ENCODE measurements around the gene ILKAP. TPM values are rescaled to one million over a fixed set of nuclear protein-coding genes. Genes with fewer than 3 reads are reported as not detected.
A peak's percentile ranks its signal among the peaks of the same experiment; 100 is the strongest.

ILKAP gene
- total RNA-seq, 6 experiments from 2014 or later, result 9.8 to 24.3 (median 16.8) TPM

DNA sequence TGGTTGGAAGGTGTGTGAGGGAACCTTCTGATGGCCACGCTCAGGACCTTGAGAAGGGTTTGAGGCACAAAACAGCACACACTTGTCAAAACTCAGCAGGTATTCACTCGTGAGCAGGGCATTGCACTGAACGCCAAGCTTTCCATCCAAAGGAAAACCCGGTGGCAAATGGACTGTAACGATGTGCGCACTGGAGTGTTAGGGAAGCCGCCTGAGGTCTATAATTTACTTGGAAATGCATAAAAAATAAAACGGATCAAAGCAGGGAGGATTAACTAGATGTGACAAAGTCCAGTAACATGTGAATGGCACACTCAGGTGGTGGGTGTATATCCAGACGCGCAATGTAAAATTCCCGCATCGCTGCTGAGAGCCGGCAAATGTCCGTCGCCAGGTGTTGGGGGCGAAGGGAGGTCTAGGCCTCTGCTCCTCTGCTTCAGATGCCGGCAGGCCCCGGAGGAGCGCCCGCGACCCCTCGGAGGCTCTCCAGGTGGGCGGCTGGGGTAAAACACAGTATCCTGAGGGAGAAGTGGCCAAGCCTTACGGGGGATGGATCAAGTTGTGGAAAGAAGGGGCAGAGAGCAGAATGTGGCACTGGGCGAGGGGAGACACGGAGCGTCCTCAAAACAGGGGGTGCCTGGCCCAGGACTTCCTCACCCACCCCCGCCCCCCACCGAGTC lies 21.0 kb upstream of the ILKAP start:
- intact Hi-C loops (cut with DNase I), result no loop called here
- Histone ChIP-seq H3K27ac (no peak overlapping the region), H3K4me3 (no peak overlapping the region), H3K4me1 (no peaks in the 10 kb centered on the region), H3K36me3 (no peaks in the 10 kb centered on the region), H3K9me3 (no peaks in the 10 kb centered on the region), H3K27me3 (no peaks in the 10 kb centered on the region)
- 90% methylated on average over 15 of the region's 29 CpGs for WGBS (ENCODE audit: insufficient coverage, low coverage, low lambda C conversion rate, missing lambda C conversion rate)
- ATAC-seq (no peak), DNase-seq (no peak)
- no peak for TF ChIP-seq POLR2A (IDR thresholded peaks at IDR 0.05)
- TF ChIP-seq, protein P1, sequence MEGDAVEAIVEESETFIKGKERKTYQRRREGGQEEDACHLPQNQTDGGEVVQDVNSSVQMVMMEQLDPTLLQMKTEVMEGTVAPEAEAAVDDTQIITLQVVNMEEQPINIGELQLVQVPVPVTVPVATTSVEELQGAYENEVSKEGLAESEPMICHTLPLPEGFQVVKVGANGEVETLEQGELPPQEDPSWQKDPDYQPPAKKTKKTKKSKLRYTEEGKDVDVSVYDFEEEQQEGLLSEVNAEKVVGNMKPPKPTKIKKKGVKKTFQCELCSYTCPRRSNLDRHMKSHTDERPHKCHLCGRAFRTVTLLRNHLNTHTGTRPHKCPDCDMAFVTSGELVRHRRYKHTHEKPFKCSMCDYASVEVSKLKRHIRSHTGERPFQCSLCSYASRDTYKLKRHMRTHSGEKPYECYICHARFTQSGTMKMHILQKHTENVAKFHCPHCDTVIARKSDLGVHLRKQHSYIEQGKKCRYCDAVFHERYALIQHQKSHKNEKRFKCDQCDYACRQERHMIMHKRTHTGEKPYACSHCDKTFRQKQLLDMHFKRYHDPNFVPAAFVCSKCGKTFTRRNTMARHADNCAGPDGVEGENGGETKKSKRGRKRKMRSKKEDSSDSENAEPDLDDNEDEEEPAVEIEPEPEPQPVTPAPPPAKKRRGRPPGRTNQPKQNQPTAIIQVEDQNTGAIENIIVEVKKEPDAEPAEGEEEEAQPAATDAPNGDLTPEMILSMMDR (IDR thresholded peaks at IDR 0.05), result no peak

DNA sequence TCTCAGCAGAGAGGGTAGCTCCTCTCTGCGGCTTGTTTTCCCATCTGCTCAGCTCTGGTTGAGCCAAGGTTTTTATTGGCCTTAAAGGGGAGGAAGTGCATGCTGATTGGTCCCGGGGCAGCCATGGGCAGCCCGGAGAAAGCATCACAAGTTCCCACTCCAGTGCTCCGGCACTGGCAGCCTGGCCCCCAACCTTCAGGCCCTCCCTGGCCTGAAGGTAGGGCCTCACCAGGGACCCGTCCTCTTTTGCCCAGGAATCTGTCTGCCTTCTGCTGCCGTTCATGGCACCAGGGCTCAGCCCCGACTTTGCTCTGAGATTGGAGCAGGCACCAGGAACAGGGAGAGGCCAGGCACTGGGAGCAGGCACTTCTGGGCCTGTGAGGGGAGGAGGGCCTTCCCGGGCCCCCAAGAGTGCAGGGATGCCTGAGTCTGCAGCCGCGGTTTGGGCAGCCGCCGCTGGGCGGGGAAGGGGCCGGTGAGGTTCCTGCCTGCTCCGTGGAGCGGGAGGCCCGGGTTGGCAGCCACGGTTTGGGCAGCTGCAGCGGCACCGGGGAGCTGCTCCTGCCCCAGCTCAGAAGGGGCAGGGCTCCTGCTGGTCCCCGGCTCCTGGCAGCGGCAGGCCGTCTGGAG lies 17.5 kb upstream of the ILKAP start:
- TF ChIP-seq, protein P1 (IDR thresholded peaks at IDR 0.05), result no peak
- no peak for TF ChIP-seq POLR2A (IDR thresholded peaks at IDR 0.05)
- intact Hi-C loops (cut with DNase I), result no loop called here
- Histone ChIP-seq H3K36me3 (no peaks in the 10 kb centered on the region), H3K27me3 (no peaks in the 10 kb centered on the region), H3K27ac (no peak overlapping the region), H3K4me1 (peaks cover 0 to 11% (median 3%) of the 10 kb centered on the region in 4 donors), H3K4me3 (no peak overlapping the region), H3K9me3 (no peaks in the 10 kb centered on the region)
- ATAC-seq (peak in 1 of 4 donors; percentile 15), DNase-seq (no peak)
- WGBS (ENCODE audit: insufficient coverage, low coverage, low lambda C conversion rate, missing lambda C conversion rate), result 86% methylated on average over 1 of the region's 23 CpGs

DNA sequence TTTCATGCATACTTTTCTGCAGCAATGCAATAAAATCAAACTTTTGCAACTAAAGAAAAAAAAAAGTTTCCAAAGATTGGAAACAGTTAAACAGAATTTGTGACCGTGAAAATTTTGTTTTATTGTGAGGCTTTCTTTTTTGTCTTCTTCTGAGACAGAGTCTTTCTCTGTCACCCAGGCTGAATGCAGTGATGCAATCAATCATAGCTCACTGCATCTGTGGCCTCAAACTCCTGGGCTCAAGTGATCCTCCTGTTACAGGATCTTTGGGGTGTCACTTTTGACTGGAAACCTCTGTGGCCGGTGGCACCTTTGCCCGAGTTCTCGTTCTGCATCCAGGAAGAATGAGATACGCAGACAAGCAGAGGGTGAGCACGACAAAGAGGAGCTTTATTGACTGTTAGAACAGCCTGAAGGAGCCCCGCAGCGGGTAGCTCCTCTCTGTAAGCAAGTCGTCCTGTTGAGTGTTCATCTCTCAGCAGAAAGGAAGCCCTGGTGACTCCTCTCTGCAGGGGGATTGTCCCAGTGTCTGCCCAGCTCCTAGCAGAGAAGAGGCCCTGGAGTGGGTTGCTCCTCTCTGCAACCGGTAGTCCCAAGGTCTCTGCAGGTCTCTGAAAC lies 16.9 kb upstream of the ILKAP start:
- H3K4me1 ChIP-seq, result peaks cover 0 to 11% (median 3%) of the 10 kb centered on the region in 4 donors
- H3K27ac ChIP-seq, result no peak overlapping the region
- no peaks in the 10 kb centered on the region for H3K9me3 ChIP-seq
- DNase-seq (no peak), ATAC-seq (no peak)
- H3K4me3 ChIP-seq, result no peak overlapping the region
- H3K36me3 ChIP-seq, result no peaks in the 10 kb centered on the region
- no peaks in the 10 kb centered on the region for H3K27me3 ChIP-seq
- WGBS (ENCODE audit: insufficient coverage, low coverage, low lambda C conversion rate, missing lambda C conversion rate), result 84% methylated on average over 7 of the region's 10 CpGs
- intact Hi-C loops (cut with DNase I), result no loop called here
- TF ChIP-seq POLR2A (IDR thresholded peaks at IDR 0.05), result no peak
- TF ChIP-seq, protein P1 (IDR thresholded peaks at IDR 0.05), result no peak

DNA sequence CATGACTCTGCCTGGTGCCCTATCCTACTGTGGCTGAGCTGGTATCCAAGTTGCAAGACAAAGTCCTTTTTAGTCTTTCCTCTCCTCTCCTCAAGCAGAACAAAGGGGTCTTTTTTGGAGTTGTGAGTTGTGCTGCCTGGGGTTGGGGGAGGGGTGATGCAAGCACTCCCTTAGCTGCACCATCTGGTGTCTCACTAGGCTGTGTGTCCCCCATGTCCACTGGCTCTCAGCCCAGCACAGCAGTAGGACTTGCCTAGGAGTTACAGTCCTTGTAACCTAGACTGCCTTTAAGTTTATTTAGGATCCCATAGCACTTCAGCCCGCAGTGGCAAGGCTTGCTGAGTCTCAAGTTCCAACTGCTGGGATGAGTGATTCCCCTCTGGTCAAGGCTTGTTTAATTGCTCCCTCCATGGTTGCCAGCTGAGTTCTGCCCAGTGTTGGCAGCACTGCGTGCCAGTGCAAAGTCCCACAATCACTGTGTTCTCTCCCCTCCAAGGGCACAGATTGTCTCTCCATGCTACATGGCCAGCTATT lies 13.2 kb upstream of the ILKAP start:
- DNase-seq, result peak in 1 of 3 donors; percentile 78
- WGBS (ENCODE audit: insufficient coverage, low coverage, low lambda C conversion rate, missing lambda C conversion rate), result 23% methylated on average over 2 of the region's 2 CpGs
- peak; percentile 93 to 97 (median 97) for ATAC-seq
- Histone ChIP-seq H3K4me3 (no peak overlapping the region), H3K4me1 (peaks cover 0 to 11% (median 3%) of the 10 kb centered on the region in 4 donors), H3K9me3 (no peaks in the 10 kb centered on the region), H3K27me3 (no peaks in the 10 kb centered on the region), H3K27ac (peak overlapping the region in 1 of 3 donors; percentile 20), H3K36me3 (no peaks in the 10 kb centered on the region)
- no peak for TF ChIP-seq POLR2A (IDR thresholded peaks at IDR 0.05)
- TF ChIP-seq, protein P1 (IDR thresholded peaks at IDR 0.05), result no peak
- intact Hi-C loops (cut with DNase I), result no loop called here
